Measurements from ENCODE around the gene DOCK4. TPM values are rescaled to one million over a fixed set of nuclear protein-coding genes. Genes with fewer than 3 reads are reported as not detected.

DOCK4 gene
- total RNA-seq, 1 experiment from 2014 or later, result 20.4 TPM

GRCh38 chr7:111992601-111993000, 213.6 kb downstream of the DOCK4 start (continued):
- TF ChIP-seq RORB (CRISPR knock-in tag; IDR thresholded peaks at IDR 0.05) (no peak), ZNF396 (CRISPR knock-in tag; IDR thresholded peaks at IDR 0.05; ENCODE audit: borderline replicate concordance) (no peak)

GRCh38 chr7:111990643-111991042, 215.6 kb downstream of the DOCK4 start:
- H3K27ac Mint-ChIP-seq, result no peak overlapping the region
- TF ChIP-seq EMX1 (CRISPR knock-in tag; IDR thresholded peaks at IDR 0.05), result no peak
- no peak for TF ChIP-seq ZNF671 (CRISPR knock-in tag; IDR thresholded peaks at IDR 0.05)
- no peak for TF ChIP-seq ZNF425 (CRISPR knock-in tag; conservative IDR thresholded peaks at IDR 0.05)
- TF ChIP-seq RORB (CRISPR knock-in tag; IDR thresholded peaks at IDR 0.05), result no peak
- TF ChIP-seq MYBL2 (CRISPR knock-in tag; IDR thresholded peaks at IDR 0.05), result no peak
- no peak for TF ChIP-seq HMGXB4 (CRISPR knock-in tag; IDR thresholded peaks at IDR 0.05)
- no peak for TF ChIP-seq ZNF232 (CRISPR knock-in tag; IDR thresholded peaks at IDR 0.05)
- no peak for TF ChIP-seq ZNF416 (CRISPR knock-in tag; IDR thresholded peaks at IDR 0.05)
- TF ChIP-seq AR (CRISPR knock-in tag; IDR thresholded peaks at IDR 0.05), result no peak
- no peak for TF ChIP-seq PREB (CRISPR knock-in tag; IDR thresholded peaks at IDR 0.05; ENCODE audit: borderline replicate concordance)
- no peak for DNase-seq (ENCODE audit: low spot score)

GRCh38 chr7:111987886-111988285, 218.3 kb downstream of the DOCK4 start:
- H3K36me3 Mint-ChIP-seq, result peaks cover 3% of the 10 kb centered on the region
- no peak overlapping the region for H3K4me3 Mint-ChIP-seq
- H3K4me1 Mint-ChIP-seq, result peaks cover 15% of the 10 kb centered on the region
- DNase-seq (ENCODE audit: low spot score) (no peak), ATAC-seq (no peak)
- no peaks in the 10 kb centered on the region for H3K27me3 Mint-ChIP-seq (ENCODE audit: low read depth)
- ChIA-PET CTCF (no interaction called here), POLR2A (no interaction called here)
- H3K9me3 Mint-ChIP-seq, result no peaks in the 10 kb centered on the region
- H3K27ac Mint-ChIP-seq, result no peak overlapping the region
- no peak for TF ChIP-seq ATF6 (CRISPR knock-in tag; IDR thresholded peaks at IDR 0.05)
- no peak for TF ChIP-seq ERG (CRISPR knock-in tag; IDR thresholded peaks at IDR 0.05)
- no peak for TF ChIP-seq MYBL2 (CRISPR knock-in tag; IDR thresholded peaks at IDR 0.05)
- TF ChIP-seq TCF7 (CRISPR knock-in tag; IDR thresholded peaks at IDR 0.05; ENCODE audit: low read depth), result no peak
- TF ChIP-seq ZNF281 (CRISPR knock-in tag; IDR thresholded peaks at IDR 0.05), result no peak
- TF ChIP-seq EMX1 (CRISPR knock-in tag; IDR thresholded peaks at IDR 0.05), result no peak
- no peak for TF ChIP-seq ZNF416 (CRISPR knock-in tag; IDR thresholded peaks at IDR 0.05)

More at GRCh38 chr7:111990643-111991042, 215.6 kb downstream of the DOCK4 start:
- CTCF ChIA-PET, result interaction anchor here (1.2 kb wide), 2 partner anchors 227 to 236 kb away, joined by 3 read pairs; no protein-coding TSS in a partner anchor
- POLR2A ChIA-PET, result no interaction called here
- Mint-ChIP-seq H3K4me3 (no peak overlapping the region), H3K4me1 (peaks cover 20% of the 10 kb centered on the region), H3K36me3 (no peaks in the 10 kb centered on the region), H3K27me3 (ENCODE audit: low read depth) (no peaks in the 10 kb centered on the region), H3K9me3 (no peaks in the 10 kb centered on the region)
- peak; percentile 46 for ATAC-seq
